HPDE6-E6E7 (cell line): ENCODE results near the gene MYADM.
A peak's percentile ranks its signal among the peaks of the same experiment; 100 is the strongest.
"Not testable (repeated sequence)": the region's sequence is repeated elsewhere in the genome, so short reads cannot be mapped to it uniquely, and the experiment has no call there.

Experiments used
- DNase-seq: peaks from one replicate; pipeline ENCODE4 v3.0.0; 2011; ENCODE audit warnings: missing footprints; ENCODE audit errors: extremely low spot score

The MYADM gene

GRCh38 chr19:53867225-53868090 lies at the start of gene MYADM:
MYADM (plus strand) TSS chr19:53867883; CDS start chr19:53873530, 5,647 bp downstream.
- DNase-seq, result peak; percentile 96

- DNase-seq, result no peak
Observed at GRCh38 chr19:53818756-53819155, 48.9 kb upstream of the MYADM start.

DNA sequence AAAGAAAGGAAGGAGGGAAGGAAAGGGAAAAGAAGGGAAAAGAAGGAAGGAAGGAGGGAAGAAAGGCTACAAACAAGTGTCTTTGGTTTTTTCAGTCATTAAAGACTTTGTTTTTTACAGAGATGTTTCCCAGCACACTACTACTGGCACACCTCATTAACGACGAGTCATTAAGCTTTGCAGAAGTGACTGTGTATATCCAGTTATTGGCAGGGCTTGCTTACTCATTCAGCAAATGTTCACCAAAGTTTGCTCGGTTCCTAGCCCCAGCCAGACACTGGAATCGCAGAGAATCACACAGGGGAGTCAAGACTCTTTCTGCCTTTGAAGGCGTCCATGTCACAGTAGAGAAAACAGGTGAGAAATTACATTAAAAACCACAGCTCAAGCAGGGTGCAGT lies 47.8 kb upstream of the MYADM start:
- no peak for DNase-seq

DNA sequence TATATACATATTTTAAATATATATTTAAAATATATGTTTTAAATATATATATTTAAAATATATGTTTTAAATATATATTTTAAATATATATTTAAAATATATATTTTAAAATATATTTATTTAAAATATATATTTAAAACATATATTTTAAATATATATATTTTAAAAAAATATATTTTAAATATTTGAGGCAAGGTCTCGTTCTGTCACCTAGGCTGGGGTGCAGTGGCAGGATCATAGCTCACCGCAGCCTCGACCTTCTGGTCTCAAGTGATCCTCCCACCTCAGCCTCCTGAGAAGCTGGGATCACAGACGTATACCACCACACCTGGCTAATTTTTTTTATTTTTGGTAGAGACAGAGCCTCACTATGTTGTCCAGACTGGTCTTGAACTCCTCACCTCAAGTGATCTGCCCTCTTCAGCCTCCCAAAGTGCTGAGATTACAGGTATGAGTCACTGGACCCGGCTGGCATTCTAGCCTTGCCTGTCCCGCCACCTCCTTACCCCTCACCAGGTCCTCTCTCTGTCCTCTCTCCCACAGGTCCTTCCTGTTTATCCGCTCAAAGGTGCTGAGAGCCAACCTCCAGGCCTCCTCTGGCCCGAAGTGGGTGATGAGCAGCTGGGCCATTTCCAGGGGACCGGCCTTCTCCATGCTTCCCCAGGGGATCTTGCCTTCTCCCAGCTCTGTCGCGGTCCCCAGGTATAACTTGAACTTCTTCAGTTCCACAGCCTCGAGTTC lies 44.1 kb upstream of the MYADM start:
- DNase-seq, result no peak

- DNase-seq, result no peak
Observed at GRCh38 chr19:53824134-53824611, 43.5 kb upstream of the MYADM start, which contains the start of gene NLRP12. NLRP12 (minus strand) TSS chr19:53824314; CDS start chr19:53824174, 140 bp downstream.

DNA sequence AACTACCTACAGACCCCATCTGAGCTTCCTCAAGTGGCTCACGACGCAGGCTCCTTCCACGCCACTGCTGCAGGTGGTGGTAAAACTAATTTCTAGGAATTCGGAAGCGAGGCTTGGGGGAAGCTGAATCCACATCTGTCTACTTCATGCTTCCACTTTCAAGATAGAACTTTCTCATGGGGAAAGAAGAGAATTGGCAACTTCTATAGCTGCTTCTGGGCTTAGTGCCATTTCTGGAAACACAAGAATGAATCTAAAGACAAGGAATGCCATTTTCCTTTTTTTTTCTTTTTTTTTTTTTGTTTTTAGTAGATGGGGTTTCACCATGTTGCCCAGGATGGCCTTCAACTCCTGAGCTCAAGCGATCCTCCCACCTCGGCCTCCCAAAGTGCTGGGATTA lies 40.8 kb upstream of the MYADM start:
- no peak for DNase-seq

DNA sequence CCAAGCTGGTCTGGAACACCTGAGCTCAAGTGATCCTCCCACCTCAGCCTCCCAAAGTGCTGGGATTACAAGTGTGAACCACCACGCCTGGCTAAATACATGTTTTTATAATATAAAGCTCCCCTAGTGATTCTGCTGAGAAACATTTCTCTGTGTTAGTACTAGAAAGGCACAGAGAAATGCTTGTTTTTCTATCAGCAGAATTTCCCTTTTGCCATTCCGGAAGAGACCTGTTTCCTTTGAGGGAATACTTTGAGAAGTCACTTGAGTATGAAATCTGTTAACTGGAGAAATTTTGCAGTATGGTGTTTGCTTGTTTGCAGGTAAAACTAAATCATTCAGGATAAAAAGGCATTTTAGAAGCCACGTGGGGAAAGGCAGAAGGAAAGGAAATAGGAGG lies 39.2 kb upstream of the MYADM start:
- DNase-seq, result no peak

DNA sequence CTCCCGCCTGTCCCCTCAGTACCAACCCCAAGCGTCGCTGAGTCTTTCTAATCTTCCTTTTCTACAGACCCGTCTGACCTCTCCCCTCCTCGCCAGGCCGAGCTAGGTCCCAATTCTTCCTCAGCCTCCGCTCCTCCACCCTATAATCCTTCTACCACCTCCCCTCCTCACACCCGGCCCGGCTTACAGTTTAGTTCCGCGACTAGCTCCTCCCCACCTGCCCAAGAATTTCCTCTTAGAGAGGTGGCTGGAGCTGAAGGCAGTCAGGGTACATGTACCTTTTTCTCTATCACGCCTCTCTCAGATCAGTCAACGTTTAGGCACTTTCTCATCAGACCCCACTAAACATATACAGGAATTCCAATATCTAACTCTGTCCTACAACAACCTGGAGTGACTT lies 34.8 kb upstream of the MYADM start:
- DNase-seq, result not testable (repeated sequence)

- DNase-seq, result not testable (repeated sequence)
Observed at GRCh38 chr19:53838446-53838845, 29.2 kb upstream of the MYADM start.

- not testable (repeated sequence) for DNase-seq
Observed at GRCh38 chr19:53840241-53840640, 27.4 kb upstream of the MYADM start.

DNA sequence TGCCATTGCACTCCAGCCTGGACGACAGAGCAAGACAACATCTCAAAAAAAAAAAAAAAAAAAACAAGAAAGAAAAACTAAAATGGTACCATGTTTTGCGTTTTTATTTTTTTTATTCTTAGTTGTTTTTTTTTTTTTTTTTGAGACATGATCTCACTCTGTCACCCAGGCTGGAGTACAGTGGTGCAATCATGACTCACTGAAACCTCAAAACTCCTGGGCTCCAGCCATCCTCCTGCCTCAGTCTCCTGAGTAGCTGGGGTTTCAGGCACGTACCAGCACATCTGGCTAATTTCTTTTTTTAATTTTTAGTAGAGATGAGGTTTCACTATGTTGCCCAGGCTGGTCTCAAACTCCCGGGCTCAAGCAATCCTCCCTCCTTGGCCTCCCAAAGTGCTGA lies 26.8 kb upstream of the MYADM start:
- not testable (repeated sequence) for DNase-seq

- no peak for DNase-seq
Observed at GRCh38 chr19:53844849-53845246, 22.8 kb upstream of the MYADM start.

GRCh38 chr19:53847555-53847954 lies 20.1 kb upstream of the MYADM start:
- DNase-seq, result no peak

DNA sequence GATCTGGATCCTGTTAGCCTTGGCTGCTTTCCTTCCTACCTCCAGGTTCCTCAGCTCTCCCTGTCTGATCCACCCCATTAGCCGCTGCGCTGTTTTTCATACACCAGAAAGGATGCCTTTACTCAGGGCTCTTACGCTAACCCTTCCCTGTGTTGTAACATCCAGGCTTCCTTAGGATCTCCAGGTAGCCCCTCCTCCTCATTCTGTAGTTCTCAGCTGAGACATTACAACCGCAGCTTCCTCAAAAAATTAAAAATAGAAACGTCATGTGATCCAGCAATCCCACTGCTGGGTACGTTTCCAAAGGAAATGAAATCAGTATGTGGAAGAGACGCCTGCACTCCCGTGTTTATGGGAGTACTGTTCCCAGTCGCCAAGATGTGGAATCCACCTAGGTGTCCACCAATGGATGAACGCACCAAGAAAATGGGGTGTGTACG lies 18.4 kb upstream of the MYADM start:
- no peak for DNase-seq

DNA sequence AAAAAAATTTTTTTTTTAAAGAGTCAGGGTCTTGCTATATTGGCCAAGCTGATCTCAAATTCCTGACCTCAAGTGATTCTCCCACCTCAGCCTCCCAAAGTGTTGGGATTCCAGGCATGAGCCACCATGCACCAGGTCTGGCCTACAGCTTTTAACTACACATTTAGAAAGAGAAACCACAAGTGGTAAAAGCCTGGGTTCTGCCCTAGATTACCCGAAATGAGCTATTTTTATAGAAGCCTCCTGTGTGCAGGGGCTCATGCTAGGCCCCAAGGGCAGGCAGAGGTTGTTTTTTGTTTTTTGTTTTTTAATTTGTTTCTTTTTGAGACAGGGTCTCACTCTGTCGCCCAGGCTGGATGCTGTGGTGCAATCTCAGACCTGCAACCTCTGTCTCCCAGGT lies 14.0 kb upstream of the MYADM start:
- DNase-seq, result no peak

DNA sequence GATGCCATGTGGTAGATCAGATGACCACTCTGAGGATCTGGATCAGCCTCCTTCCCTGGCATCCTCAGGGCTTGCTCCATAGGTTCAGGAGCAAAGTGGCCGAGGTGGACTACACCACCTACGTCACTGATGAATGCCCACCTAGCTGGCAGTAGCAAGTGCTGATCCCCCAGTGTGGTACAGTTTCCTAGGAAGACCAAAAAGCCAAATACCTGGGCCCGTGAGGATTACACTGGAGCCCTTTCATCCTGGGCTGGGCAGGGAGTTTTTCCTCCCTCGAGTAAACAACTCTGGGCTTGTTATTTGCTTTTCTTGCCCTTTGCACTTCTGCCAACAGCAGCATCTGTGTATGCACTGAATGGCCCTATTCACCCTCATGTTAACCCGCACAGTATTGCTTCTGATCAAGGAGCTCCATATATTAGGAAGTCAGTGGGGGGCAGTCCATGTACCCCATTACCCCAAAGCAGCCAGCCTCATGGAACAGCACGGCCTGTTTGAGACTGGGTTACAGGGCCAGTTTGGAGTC lies 3.3 kb upstream of the MYADM start:
- DNase-seq, result no peak

GRCh38 chr19:53865523-53865917 lies 2.2 kb upstream of the MYADM start:
- DNase-seq, result no peak

DNA sequence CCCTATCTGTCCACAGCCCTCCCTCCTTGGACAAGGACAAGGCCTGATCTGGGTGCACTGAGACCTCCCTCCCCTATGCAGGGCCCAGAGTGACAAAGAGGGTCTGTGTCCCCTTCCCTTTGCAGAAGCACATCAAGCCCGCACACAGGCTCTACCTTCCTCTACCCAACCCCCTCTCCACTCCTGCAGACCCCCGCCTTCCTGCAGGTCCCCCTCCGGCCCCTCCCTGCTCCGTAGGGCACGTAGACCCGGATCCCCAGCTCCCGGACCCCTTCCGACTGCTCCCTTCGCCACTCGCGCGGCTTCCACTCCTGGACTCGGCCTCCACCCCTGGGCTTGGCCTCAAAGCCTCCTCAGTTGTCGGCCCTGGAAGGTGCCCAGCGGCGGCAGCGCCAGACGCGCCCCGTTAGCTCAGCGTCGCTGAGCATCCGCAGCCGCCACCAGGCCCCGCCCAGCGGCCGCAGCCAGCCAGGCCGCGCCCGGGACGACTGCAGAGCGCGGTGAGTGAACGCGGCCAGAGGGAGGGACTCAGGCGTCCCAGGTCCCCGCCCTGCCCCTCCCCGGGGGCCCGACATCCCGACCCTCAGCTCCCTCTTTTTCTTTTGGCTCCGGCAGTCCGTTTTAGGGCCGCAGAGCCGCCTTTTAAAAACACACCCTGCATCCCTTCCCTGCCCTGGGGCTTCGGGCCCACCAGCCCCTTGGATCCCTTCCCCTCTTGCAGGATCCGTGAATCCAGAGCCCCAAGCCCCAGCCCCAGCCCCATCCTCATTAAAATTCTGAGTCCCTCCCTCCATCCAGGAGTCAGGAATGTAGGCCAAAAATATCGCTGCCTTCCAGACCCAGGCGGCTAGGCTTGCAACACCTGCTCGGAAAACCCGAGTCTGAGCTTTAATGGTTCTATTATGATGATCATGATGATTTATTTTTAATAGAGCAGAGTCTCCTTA lies 1.5 kb upstream of the MYADM start:
- DNase-seq, result no peak

- DNase-seq, result no peak
Observed at GRCh38 chr19:53866865-53867224, 838 bp upstream of the MYADM start.

GRCh38 chr19:53868091-53868891 lies 608 bp downstream of the MYADM start:
- no peak for DNase-seq
